H9 (cell line): ENCODE measurements around the gene CTNNA1. TPM values are rescaled to one million over a fixed set of nuclear protein-coding genes. Genes with fewer than 3 reads are reported as not detected.

Experiments
- DNase-seq: peaks from one replicate; pipeline ENCODE4 v3.0.0-alpha.2; 2017
- H2AFZ ChIP-seq: one replicate; pipeline ENCODE4 v1.6.1; 2013; ENCODE audit warnings: mild to moderate bottlenecking, low read length, control low read depth, moderate library complexity
- H2AK5ac ChIP-seq: 2 replicates; pipeline ENCODE4 v1.6.1; 2013; ENCODE audit warnings: low read length, control low read depth, mixed read lengths; ENCODE audit not compliant: insufficient read length
- H2BK120ac ChIP-seq: one replicate; pipeline ENCODE4 v1.6.1; 2013; ENCODE audit warnings: low read depth, mild to moderate bottlenecking, low read length, control low read depth, inconsistent platforms; ENCODE audit not compliant: poor library complexity, severe bottlenecking
- H2BK12ac ChIP-seq: 2 replicates; pipeline ENCODE4 v1.6.1; 2013; ENCODE audit warnings: low read length, control low read depth, mixed read lengths, low read depth; ENCODE audit not compliant: insufficient read length
- H2BK15ac ChIP-seq: 2 replicates; pipeline ENCODE4 v1.6.1; 2013; ENCODE audit warnings: low read depth, low read length, control low read depth
- H2BK20ac ChIP-seq: one replicate; pipeline ENCODE4 v1.6.1; 2013; ENCODE audit warnings: low read depth, mild to moderate bottlenecking, low read length, control low read depth, inconsistent platforms; ENCODE audit not compliant: poor library complexity, severe bottlenecking
- H2BK5ac ChIP-seq: 2 replicates; pipeline ENCODE4 v1.6.1; 2013; ENCODE audit warnings: low read length, control low read depth, mixed read lengths; ENCODE audit not compliant: insufficient read length
- H3K14ac ChIP-seq: 2 replicates; pipeline ENCODE4 v1.6.1; 2013; ENCODE audit warnings: low read length, control low read depth; ENCODE audit not compliant: insufficient read depth
- H3K18ac ChIP-seq: 2 replicates; pipeline ENCODE4 v1.6.1; 2013; ENCODE audit warnings: low read depth, mild to moderate bottlenecking, mixed read lengths, low read length, control low read depth; ENCODE audit not compliant: insufficient read length
- H3K23ac ChIP-seq: 2 replicates; pipeline ENCODE4 v1.6.1; 2013; ENCODE audit warnings: low read length, control low read depth, mixed read lengths, low read depth; ENCODE audit not compliant: insufficient read length
- H3K23me2 ChIP-seq: 2 replicates; pipeline ENCODE4 v1.6.1; 2013; ENCODE audit warnings: low read depth, mild to moderate bottlenecking, mixed read lengths, low read length, control low read depth; ENCODE audit not compliant: insufficient read length, poor library complexity, severe bottlenecking
- H3K27ac ChIP-seq: 2 replicates; pipeline ENCODE4 v1.5.1; 2013; ENCODE audit warnings: low read length, control low read depth, mixed read lengths, low read depth; ENCODE audit not compliant: insufficient read length
- H3K27me3 ChIP-seq: 2 replicates; pipeline ENCODE4 v1.6.1; 2013; ENCODE audit warnings: low read length, control low read depth, inconsistent platforms; ENCODE audit not compliant: insufficient read depth
- H3K4ac ChIP-seq: 2 replicates; pipeline ENCODE4 v1.6.1; 2013; ENCODE audit warnings: low read depth, mild to moderate bottlenecking, control low read depth, inconsistent platforms, low read length, moderate library complexity
- H3K4me1 ChIP-seq: 2 replicates; pipeline ENCODE4 v1.6.1; 2013; ENCODE audit warnings: low read length, control low read depth, inconsistent platforms; ENCODE audit not compliant: insufficient read depth
- H3K4me2 ChIP-seq: 2 replicates; pipeline ENCODE4 v1.6.1; 2013; ENCODE audit warnings: low read length, control low read depth, mixed read lengths; ENCODE audit not compliant: insufficient read length, insufficient read depth
- H3K56ac ChIP-seq: 2 replicates; pipeline ENCODE4 v1.6.1; 2013; ENCODE audit warnings: low read depth, mild to moderate bottlenecking, mixed read lengths, low read length, control low read depth; ENCODE audit not compliant: insufficient read length
- H3K79me1 ChIP-seq: 2 replicates; pipeline ENCODE4 v1.6.1; 2013; ENCODE audit warnings: low read depth, mild to moderate bottlenecking, moderate library complexity, low read length, control low read depth, inconsistent platforms; ENCODE audit not compliant: insufficient read depth, poor library complexity, severe bottlenecking
- H3K79me2 ChIP-seq: 2 replicates; pipeline ENCODE4 v1.6.1; 2013; ENCODE audit warnings: low read length, control low read depth, inconsistent platforms; ENCODE audit not compliant: insufficient read depth
- H3K9ac ChIP-seq: 2 replicates; pipeline ENCODE4 v1.6.1; 2013; ENCODE audit warnings: low read length, control low read depth, mixed read lengths; ENCODE audit not compliant: insufficient read length; ENCODE audit errors: extremely low read depth
- H3K9me3 ChIP-seq: one replicate; pipeline ENCODE4 v1.6.1; 2013; ENCODE audit warnings: low read depth, low read length, inconsistent platforms; ENCODE audit not compliant: control insufficient read depth
- H3T11ph ChIP-seq: one replicate; pipeline ENCODE4 v1.6.1; 2013; ENCODE audit warnings: mild to moderate bottlenecking, low read length, control low read depth, inconsistent platforms
- H4K20me1 ChIP-seq: one replicate; pipeline ENCODE4 v1.6.1; 2013; ENCODE audit not compliant: control insufficient read depth, insufficient read length, insufficient read depth
- H4K5ac ChIP-seq: 2 replicates; pipeline ENCODE4 v1.6.1; 2013; ENCODE audit warnings: low read depth, mild to moderate bottlenecking, mixed read lengths, low read length, control low read depth; ENCODE audit not compliant: insufficient read length
- H4K8ac ChIP-seq: replicated peaks from 2 replicates; pipeline ENCODE4 v1.6.1; 2013; ENCODE audit warnings: low read length, control low read depth, mixed read lengths, low read depth; ENCODE audit not compliant: insufficient read length
- H4K91ac ChIP-seq: 2 replicates; pipeline ENCODE4 v1.6.1; 2013; ENCODE audit warnings: low read depth, mild to moderate bottlenecking, moderate library complexity, mixed read lengths, low read length, control low read depth; ENCODE audit not compliant: insufficient read length
- H3K27ac Mint-ChIP-seq, 3 experiments: 2 replicates in 2 of 3; 3 replicates in 1 of 3; pipeline ENCODE4 v1.8.0; 2020 to 2021; ENCODE audit warnings: mixed read lengths in 3 of 3, mild to moderate bottlenecking in 1 of 3, moderate library complexity in 1 of 3
- H3K27me3 Mint-ChIP-seq: 2 replicates; pipeline ENCODE4 v1.8.0; 2021; ENCODE audit warnings: low read depth, mild to moderate bottlenecking, moderate library complexity, mixed read lengths
- H3K36me3 Mint-ChIP-seq, 3 experiments: 2 replicates in 2 of 3; 3 replicates in 1 of 3; pipeline ENCODE4 v1.8.0; 2020 to 2021; ENCODE audit warnings: low read depth in 3 of 3, mixed read lengths in 3 of 3; ENCODE audit not compliant: insufficient read depth in 1 of 3
- H3K4me1 Mint-ChIP-seq, 2 experiments: 2 replicates each; pipeline ENCODE4 v1.8.0; 2020; ENCODE audit warnings: mixed read lengths in 2 of 2
- H3K4me3 Mint-ChIP-seq, 2 experiments: 2 replicates in 1 of 2; 3 replicates in 1 of 2; pipeline ENCODE4 v1.8.0; 2020 to 2021; ENCODE audit warnings: mild to moderate bottlenecking in 2 of 2, mixed read lengths in 2 of 2, moderate library complexity in 1 of 2
- H3K9me3 Mint-ChIP-seq, 2 experiments: 2 replicates in 1 of 2; 3 replicates in 1 of 2; pipeline ENCODE4 v1.8.0; 2020; ENCODE audit warnings: mild to moderate bottlenecking in 2 of 2, mixed read lengths in 2 of 2, moderate library complexity in 1 of 2
- CTCF ChIP-seq: fragments of 200-600 bp; sonication (generic); conservative IDR thresholded peaks from 3 replicates; pipeline ENCODE4 v1.8.0; 2021; ENCODE audit warnings: antibody characterized with exemption, mild to moderate bottlenecking
- WGBS: extraction: QIAGEN DNeasy Blood & Tissue Kit; methylation state at CpG from one replicate; pipeline ENCODE4 v1.1.7; 2013; ENCODE audit warnings: missing lambda C conversion rate, low lambda C conversion rate, mixed read lengths; ENCODE audit not compliant: insufficient read length; ENCODE audit errors: extremely low coverage; 5-methylcytosine and 5-hydroxymethylcytosine counted together
- total RNA-seq: library from RNA; stranded (reverse); gene quantifications from 2 replicates; pipeline ENCODE4 v1.2.1, GENCODE V29; 2021

The CTNNA1 gene
- total RNA-seq, 1 experiment from 2014 or later = 354 TPM

- Histone ChIP-seq H3K4me2 (no peak overlapping the region), H4K20me1 (no peaks in the 10 kb centered on the region), H2BK120ac (no peak overlapping the region), H3T11ph (no peak overlapping the region), H3K79me1 (no peaks in the 10 kb centered on the region), H3K79me2 (no peaks in the 10 kb centered on the region), H3K23ac (no peak overlapping the region), H3K56ac (no peak overlapping the region), H3K9ac (no peak overlapping the region), H3K14ac (no peak overlapping the region), H3K27me3 (no peaks in the 10 kb centered on the region), H3K4ac (no peak overlapping the region), H4K91ac (no peak overlapping the region), H4K8ac (no peak overlapping the region), H2BK20ac (no peak overlapping the region), H3K9me3 (no peaks in the 10 kb centered on the region), H2BK5ac (no peak overlapping the region), H2AK5ac (no peak overlapping the region), H3K4me1 (no peaks in the 10 kb centered on the region; the same call in 1 of the 2 replicates), H2BK15ac (no peak overlapping the region), H2AFZ (no peak overlapping the region), H3K27ac (no peak overlapping the region), H3K18ac (no peak overlapping the region), H4K5ac (no peak overlapping the region), H3K23me2 (no peaks in the 10 kb centered on the region), H2BK12ac (no peak overlapping the region)
- peaks cover 27 to 37% of the 10 kb centered on the region in 2 experiments for H3K4me1 Mint-ChIP-seq
- no peak overlapping the region for H3K4me3 Mint-ChIP-seq
- H3K27ac Mint-ChIP-seq = 0 out of 7 replicates have a peak overlapping the region, but pooled peaks of 1 of the 3 experiments have one; percentile 74
- no peaks in the 10 kb centered on the region for H3K9me3 Mint-ChIP-seq
- H3K27me3 Mint-ChIP-seq = no peaks in the 10 kb centered on the region
- TF ChIP-seq CTCF = no peak
- H3K36me3 Mint-ChIP-seq = peaks cover 46 to 74% (median 62%) of the 10 kb centered on the region in 3 experiments; a peak in 6 of 7 replicates
- no peak for DNase-seq
- no CpG with 5 or more reads among the region's 18 CpGs for WGBS
Observed at GRCh38 chr5:138933522-138934290, 180.5 kb downstream of the CTNNA1 start.
